GDM1 (cell line): ENCODE measurements around the gene AANAT.

Source experiments
- DNase-seq: peaks from one replicate; lab custom pipeline; 2025; lab: John Stamatoyannopoulos, UW

AANAT gene

GRCh38 chr17:76467366-76467765 lies at the start of gene AANAT:
AANAT (plus strand) TSS chr17:76467603; CDS start chr17:76468747, 1,144 bp downstream.
- no peak for DNase-seq

GRCh38 chr17:76419576-76420260 lies 47.7 kb upstream of the AANAT start:
- DNase-seq = no peak

- DNase-seq = no peak
These were observed 46.9 kb upstream of the AANAT start for GRCh38 chr17:76420356-76421043.

- DNase-seq = no peak
These were observed 46.4 kb upstream of the AANAT start for GRCh38 chr17:76421044-76421407.

GRCh38 chr17:76422406-76422805 lies 45.0 kb upstream of the AANAT start:
- DNase-seq = no peak

GRCh38 chr17:76422860-76423259 lies 44.5 kb upstream of the AANAT start:
- no peak for DNase-seq

GRCh38 chr17:76426853-76427252 lies 40.5 kb upstream of the AANAT start:
- no peak for DNase-seq

GRCh38 chr17:76427501-76428231 lies 39.7 kb upstream of the AANAT start:
- no peak for DNase-seq

GRCh38 chr17:76428511-76428910 lies 38.9 kb upstream of the AANAT start:
- DNase-seq = no peak

- no peak for DNase-seq
These were observed 35.9 kb upstream of the AANAT start for GRCh38 chr17:76431509-76431908.

GRCh38 chr17:76432004-76432403 lies 35.4 kb upstream of the AANAT start:
- DNase-seq = no peak

GRCh38 chr17:76432712-76433336 lies 34.6 kb upstream of the AANAT start:
- no peak for DNase-seq

GRCh38 chr17:76433693-76434092 lies 33.7 kb upstream of the AANAT start:
- DNase-seq = no peak

GRCh38 chr17:76434870-76435269 lies 32.5 kb upstream of the AANAT start:
- DNase-seq = no peak

GRCh38 chr17:76435751-76436150 lies 31.7 kb upstream of the AANAT start:
- DNase-seq = no peak

GRCh38 chr17:76437467-76438402 lies 29.7 kb upstream of the AANAT start:
- no peak for DNase-seq

- no peak for DNase-seq
These were observed 28.5 kb upstream of the AANAT start for GRCh38 chr17:76438906-76439305.

- no peak for DNase-seq
These were observed 28.0 kb upstream of the AANAT start for GRCh38 chr17:76439314-76439928.

GRCh38 chr17:76440751-76441362 lies 26.5 kb upstream of the AANAT start:
- no peak for DNase-seq

GRCh38 chr17:76441686-76442340 lies 25.6 kb upstream of the AANAT start:
- no peak for DNase-seq
